Cardiac fibroblast (primary cell): ENCODE data around the gene BMAL1.

Experiments used
- DNase-seq, 2 donors: peaks; one replicate each; pipeline versions ENCODE4 v3.0.0 to v3.0.0-alpha.2; 2010; ENCODE audit warnings: low read depth in 2 of 2
- H3K4me3 ChIP-seq, 2 donors: replicated peaks in 1 of 2; 1 replicate in 1 of 2; 2 replicates in 1 of 2; pipeline ENCODE4 v1.5.1; 2011; ENCODE audit warnings: low read depth in 2 of 2, low read length in 2 of 2, mild to moderate bottlenecking in 2 of 2, moderate library complexity in 1 of 2
- TF ChIP-seq, protein P1 (sequence below): IDR thresholded peaks from one replicate; pipeline ENCODE4 v1.5.1; 2011; ENCODE audit warnings: low read depth, mild to moderate bottlenecking, low read length, inconsistent platforms

BMAL1 gene

DNA sequence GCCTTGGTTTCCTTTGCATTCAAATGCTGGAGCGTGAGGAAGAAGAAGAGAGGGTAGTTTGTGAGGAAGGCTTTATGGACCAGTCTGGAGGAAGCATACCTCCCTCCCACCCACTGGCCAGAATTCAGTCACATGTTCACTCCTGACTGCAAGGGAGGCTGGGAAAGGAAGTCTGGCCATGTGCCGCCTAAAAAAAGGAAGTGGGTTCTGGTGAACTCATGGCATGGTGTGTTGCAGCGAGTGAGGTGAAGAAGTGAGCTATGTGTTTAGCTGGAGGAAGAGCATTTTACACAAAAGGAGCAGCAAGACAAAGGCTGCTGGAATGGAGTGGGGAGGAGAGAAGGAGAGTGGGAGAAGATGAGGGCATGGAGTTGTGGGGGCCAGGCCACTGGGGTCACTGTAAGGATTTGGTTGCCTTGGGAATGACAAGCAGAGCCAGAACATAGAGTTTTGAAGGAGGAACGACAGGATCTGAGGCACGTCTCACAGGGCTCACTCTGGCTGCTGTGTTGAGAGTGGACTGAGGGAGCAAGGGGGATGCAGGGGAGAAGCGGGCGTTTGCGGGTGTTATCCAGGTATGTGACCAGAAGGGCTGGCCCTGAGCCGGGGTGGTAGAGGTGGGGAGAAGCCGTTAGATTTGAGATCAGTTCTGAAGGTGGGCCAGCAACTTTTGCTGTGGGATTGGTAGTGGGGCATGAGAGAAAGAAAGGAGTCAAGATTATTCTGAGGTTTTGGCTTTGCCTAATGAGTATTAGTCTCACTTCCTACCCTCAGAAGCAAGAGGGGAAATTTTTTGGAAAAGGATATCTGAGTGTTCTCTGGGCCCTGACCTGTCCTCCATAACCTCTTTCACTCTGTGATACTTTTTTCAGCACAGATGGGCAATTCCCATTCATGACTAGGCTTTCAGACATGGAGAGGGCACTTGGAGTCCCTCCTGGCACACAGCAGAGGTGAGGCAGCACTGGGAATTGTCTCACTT, 26.4 kb downstream of the BMAL1 start:
- no peak overlapping the region for H3K4me3 ChIP-seq
- TF ChIP-seq, protein P1, sequence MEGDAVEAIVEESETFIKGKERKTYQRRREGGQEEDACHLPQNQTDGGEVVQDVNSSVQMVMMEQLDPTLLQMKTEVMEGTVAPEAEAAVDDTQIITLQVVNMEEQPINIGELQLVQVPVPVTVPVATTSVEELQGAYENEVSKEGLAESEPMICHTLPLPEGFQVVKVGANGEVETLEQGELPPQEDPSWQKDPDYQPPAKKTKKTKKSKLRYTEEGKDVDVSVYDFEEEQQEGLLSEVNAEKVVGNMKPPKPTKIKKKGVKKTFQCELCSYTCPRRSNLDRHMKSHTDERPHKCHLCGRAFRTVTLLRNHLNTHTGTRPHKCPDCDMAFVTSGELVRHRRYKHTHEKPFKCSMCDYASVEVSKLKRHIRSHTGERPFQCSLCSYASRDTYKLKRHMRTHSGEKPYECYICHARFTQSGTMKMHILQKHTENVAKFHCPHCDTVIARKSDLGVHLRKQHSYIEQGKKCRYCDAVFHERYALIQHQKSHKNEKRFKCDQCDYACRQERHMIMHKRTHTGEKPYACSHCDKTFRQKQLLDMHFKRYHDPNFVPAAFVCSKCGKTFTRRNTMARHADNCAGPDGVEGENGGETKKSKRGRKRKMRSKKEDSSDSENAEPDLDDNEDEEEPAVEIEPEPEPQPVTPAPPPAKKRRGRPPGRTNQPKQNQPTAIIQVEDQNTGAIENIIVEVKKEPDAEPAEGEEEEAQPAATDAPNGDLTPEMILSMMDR = no peak

DNA sequence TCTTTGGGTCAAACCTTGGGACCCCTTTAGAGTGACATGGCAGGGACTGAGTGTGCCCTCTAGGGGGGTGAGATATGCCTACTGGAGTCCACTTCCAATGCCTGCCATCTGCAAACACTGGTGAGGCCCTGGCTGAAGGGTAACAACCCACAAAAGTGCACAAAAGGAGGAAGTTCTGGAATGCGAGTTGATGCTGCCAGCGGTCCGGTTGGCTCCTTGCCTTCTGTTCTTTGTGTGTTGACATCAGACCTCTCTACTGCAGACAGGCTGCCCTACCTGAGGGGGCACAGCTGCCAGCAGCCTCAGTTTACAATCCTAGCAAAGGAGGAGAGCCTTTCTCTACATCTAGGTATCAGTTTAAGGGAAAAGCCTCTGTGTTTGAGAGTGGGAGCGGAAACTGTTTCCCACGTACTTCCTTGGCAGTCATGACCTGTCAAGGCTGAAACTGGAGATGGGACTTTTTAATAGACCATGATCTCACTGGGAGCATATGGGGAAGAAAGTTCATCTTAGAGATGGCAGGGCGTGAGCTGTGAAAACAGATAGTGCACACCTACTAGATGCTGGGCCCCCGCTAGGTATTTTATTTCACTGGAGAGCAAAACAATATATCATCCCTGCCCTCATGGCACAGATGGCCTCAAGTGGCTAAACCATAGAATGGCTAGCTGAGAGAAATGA, 27.2 kb downstream of the BMAL1 start:
- TF ChIP-seq, protein P1 = no peak
- H3K4me3 ChIP-seq = no peak overlapping the region
- DNase-seq = no peak

More for the DNA sequence above, 26.4 kb downstream of the BMAL1 start:
- no peak for DNase-seq

DNA sequence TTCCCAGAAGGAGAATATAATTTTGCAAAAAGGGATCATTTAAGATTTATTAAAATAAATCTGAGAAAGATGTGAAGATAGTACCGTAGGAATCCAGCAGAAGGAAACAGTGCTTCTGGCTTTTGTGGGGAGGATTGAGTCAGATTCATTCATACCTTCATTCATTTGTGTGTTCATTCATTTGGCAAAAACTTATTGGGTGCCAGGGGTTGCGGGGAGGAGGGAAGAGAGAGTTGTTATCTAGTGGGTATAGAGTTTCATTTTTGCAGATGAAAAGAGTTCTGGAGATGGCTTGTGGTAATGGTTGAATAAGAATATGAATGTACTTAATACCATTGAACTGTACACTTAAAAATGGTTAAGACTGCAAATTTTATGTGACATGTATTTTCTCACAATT, 31.1 kb downstream of the BMAL1 start:
- TF ChIP-seq, protein P1 = no peak

DNA sequence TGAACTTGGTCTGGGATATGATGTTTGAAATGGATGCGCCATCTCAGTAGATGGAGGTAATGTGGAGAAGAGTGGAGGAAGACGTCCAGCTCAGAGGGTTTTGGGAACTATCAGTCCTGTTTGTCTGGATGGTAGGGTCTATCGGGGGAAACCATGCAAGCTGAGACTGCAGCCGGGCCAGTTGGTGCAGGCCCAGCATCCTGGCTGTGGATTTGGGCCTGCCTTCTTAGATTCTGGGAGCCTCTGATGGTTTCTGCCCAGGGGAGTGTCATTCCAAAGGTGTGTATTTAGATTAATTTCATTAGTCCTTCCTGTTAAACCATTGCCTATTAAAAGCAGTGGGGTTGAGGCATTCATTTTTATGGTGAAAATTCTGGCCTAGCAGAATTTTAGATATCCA, 31.6 kb downstream of the BMAL1 start:
- no peak for DNase-seq
- H3K4me3 ChIP-seq = no peak overlapping the region
- TF ChIP-seq, protein P1 = no peak

More for the DNA sequence above, 31.1 kb downstream of the BMAL1 start:
- no peak overlapping the region for H3K4me3 ChIP-seq
- DNase-seq = no peak

DNA sequence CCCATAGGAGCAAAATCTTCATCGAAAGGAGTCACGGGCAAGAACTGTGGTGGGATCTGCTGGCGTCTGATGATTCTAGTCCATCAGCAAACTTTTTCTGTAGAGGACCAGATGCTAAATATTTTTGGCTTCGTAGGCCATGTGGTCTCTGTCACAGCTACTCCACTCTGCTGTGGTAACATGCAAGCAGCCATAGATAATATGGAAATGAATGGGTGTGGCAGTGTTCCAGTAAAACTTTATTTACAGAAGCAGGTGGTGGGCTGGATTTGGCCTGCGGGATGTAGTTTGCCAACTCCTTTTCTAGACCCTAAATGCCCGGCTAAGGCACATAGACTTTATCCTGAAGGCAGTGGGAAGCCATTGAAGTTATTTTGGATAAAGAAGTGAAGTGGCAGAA, 32.9 kb downstream of the BMAL1 start:
- TF ChIP-seq, protein P1 = no peak

DNA sequence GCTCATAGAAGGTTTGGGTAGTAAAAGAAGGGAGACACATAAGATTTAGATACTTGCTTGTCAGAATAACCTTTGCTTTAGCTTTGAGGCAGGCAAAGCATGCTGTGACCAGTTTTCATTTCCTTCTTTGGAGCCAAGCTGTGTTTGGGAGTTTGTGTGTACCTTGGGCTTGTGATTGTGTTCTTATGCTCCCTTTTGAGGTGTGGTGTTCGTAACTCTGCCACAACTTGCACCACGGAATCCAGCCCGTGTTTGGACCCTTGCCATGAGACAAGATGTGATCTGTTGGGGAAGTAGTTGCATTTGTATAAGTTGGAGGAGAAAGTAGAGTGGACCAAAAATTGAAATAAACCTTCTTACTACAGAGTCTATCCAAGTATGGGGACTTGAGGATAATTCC, 34.0 kb downstream of the BMAL1 start:
- no peak for DNase-seq
- H3K4me3 ChIP-seq = no peak overlapping the region
- TF ChIP-seq, protein P1 = no peak

More for the DNA sequence above, 32.9 kb downstream of the BMAL1 start:
- no peak for DNase-seq
- H3K4me3 ChIP-seq = no peak overlapping the region
